ENCODE results near the gene PRADC1. TPM values are rescaled to one million over a fixed set of nuclear protein-coding genes. Genes with fewer than 3 reads are reported as not detected.

The PRADC1 gene
- total and polyA plus RNA-seq, 2 experiments from 2014 or later: 6.5 to 8.3 TPM

GRCh38 chr2:73227086-73227485 lies 6.0 kb downstream of the PRADC1 start (continued):
- TF ChIP-seq ZNF331 (CRISPR knock-in tag; IDR thresholded peaks at IDR 0.05; ENCODE audit: low read depth): no peak

- ATAC-seq (no peak), DNase-seq (ENCODE audit: low spot score) (no peak)
- H3K36me3 Mint-ChIP-seq (ENCODE audit: low read depth): peaks cover 26% of the 10 kb centered on the region
- no peaks in the 10 kb centered on the region for H3F3A ChIP-seq (replicated peaks; ENCODE audit: low read depth)
- H3K9me2 ChIP-seq (ENCODE audit: insufficient read depth): no peaks in the 10 kb centered on the region
- no peaks in the 10 kb centered on the region for H3K4me1 Mint-ChIP-seq
- no peaks in the 10 kb centered on the region for H3K4me1 ChIP-seq (ENCODE audit: insufficient read depth)
- no peaks in the 10 kb centered on the region for H3K27me3 Mint-ChIP-seq (ENCODE audit: insufficient read depth, low read depth, poor library complexity)
- H3K4me3 Mint-ChIP-seq: no peak overlapping the region
- no peak overlapping the region for H3K27ac ChIP-seq (ENCODE audit: low read depth)
- no peaks in the 10 kb centered on the region for H3K79me2 ChIP-seq (replicated peaks; ENCODE audit: insufficient read depth)
- H3K4me2 ChIP-seq: no peak overlapping the region
- H2AFZ ChIP-seq: no peak overlapping the region
- no peak for TF ChIP-seq ZNF114 (CRISPR knock-in tag; IDR thresholded peaks at IDR 0.05)
- no peak for TF ChIP-seq ETS1 (IDR thresholded peaks at IDR 0.05)
- no peak for TF ChIP-seq STAT1 (IDR thresholded peaks at IDR 0.05; ENCODE audit: unreplicated experiment)
- TF ChIP-seq ZNF331 (CRISPR knock-in tag; IDR thresholded peaks at IDR 0.05; ENCODE audit: low read depth): no peak
- no peak for TF ChIP-seq REST (IDR thresholded peaks at IDR 0.05; ENCODE audit: unreplicated experiment)
- H3K27me3 ChIP-seq (ENCODE audit: insufficient read depth): no peaks in the 10 kb centered on the region
- H3K4me3 ChIP-seq: no peak overlapping the region
- H4K20me1 ChIP-seq (replicated peaks; ENCODE audit: insufficient read depth): peaks cover 8% of the 10 kb centered on the region; the same call in 1 of the 2 replicates
- peaks cover 12% of the 10 kb centered on the region for H3K36me3 ChIP-seq (ENCODE audit: insufficient read depth)
- H3K9me3 Mint-ChIP-seq: no peaks in the 10 kb centered on the region
- no peak overlapping the region for H3K27ac Mint-ChIP-seq
Observed at GRCh38 chr2:73225513-73226360, 7.3 kb downstream of the PRADC1 start.

- H3K4me3 ChIP-seq: no peak overlapping the region
- H2AFZ ChIP-seq: no peak overlapping the region
- DNase-seq (ENCODE audit: low spot score): no peak
- H3K9me3 Mint-ChIP-seq: no peaks in the 10 kb centered on the region
- H3K27me3 ChIP-seq (ENCODE audit: insufficient read depth): no peaks in the 10 kb centered on the region
- H4K20me1 ChIP-seq (replicated peaks; ENCODE audit: insufficient read depth): peaks cover 8% of the 10 kb centered on the region; the same call in 1 of the 2 replicates
- H3K4me2 ChIP-seq: no peak overlapping the region
- H3K79me2 ChIP-seq (replicated peaks; ENCODE audit: insufficient read depth): no peaks in the 10 kb centered on the region
- no peaks in the 10 kb centered on the region for H3K4me1 Mint-ChIP-seq
- ATAC-seq: no peak
- H3K9me2 ChIP-seq (ENCODE audit: insufficient read depth): no peaks in the 10 kb centered on the region
- H3K4me1 ChIP-seq (ENCODE audit: insufficient read depth): no peaks in the 10 kb centered on the region
- no peak overlapping the region for H3K27ac ChIP-seq (ENCODE audit: low read depth)
- no peaks in the 10 kb centered on the region for H3K27me3 Mint-ChIP-seq (ENCODE audit: insufficient read depth, low read depth, poor library complexity)
- no peak overlapping the region for H3K4me3 Mint-ChIP-seq
- H3K27ac Mint-ChIP-seq: no peak overlapping the region
- peaks cover 30% of the 10 kb centered on the region for H3K36me3 Mint-ChIP-seq (ENCODE audit: low read depth)
- no peaks in the 10 kb centered on the region for H3F3A ChIP-seq (replicated peaks; ENCODE audit: low read depth)
- peaks cover 14% of the 10 kb centered on the region for H3K36me3 ChIP-seq (ENCODE audit: insufficient read depth)
- TF ChIP-seq NANOG (IDR thresholded peaks at IDR 0.05; ENCODE audit: borderline replicate concordance) (no peak), ZNF462 (CRISPR knock-in tag; IDR thresholded peaks at IDR 0.05) (no peak)
Observed at GRCh38 chr2:73223821-73224220, 9.2 kb downstream of the PRADC1 start.

Measured in GM23338 (cell line).